ENCODE data around the gene ELAVL1.
"Not testable (repeated sequence)": the region's sequence is repeated elsewhere in the genome, so short reads cannot be mapped to it uniquely, and the experiment has no call there.

The ELAVL1 gene

GRCh38 chr19:7970716-7971448 is 34.6 kb downstream of the ELAVL1 start:
- no peak for DNase-seq (ENCODE audit: low read depth in 2 of 2)

- DNase-seq (ENCODE audit: low read depth in 2 of 2), result no peak
Observed at GRCh38 chr19:7969555-7969939, 35.9 kb downstream of the ELAVL1 start.

- DNase-seq (ENCODE audit: low read depth in 2 of 2), result no peak
Observed at GRCh38 chr19:7968796-7969554, 36.5 kb downstream of the ELAVL1 start.

GRCh38 chr19:7968008-7968795 is 37.2 kb downstream of the ELAVL1 start:
- DNase-seq (ENCODE audit: low read depth in 2 of 2), result no peak

- no peak for DNase-seq (ENCODE audit: low read depth in 2 of 2)
Observed at GRCh38 chr19:7965921-7966665, 39.3 kb downstream of the ELAVL1 start.

- DNase-seq (ENCODE audit: low read depth in 2 of 2), result no peak
Observed at GRCh38 chr19:7965259-7965841, 40.1 kb downstream of the ELAVL1 start.

GRCh38 chr19:7963566-7963965 is 41.9 kb downstream of the ELAVL1 start:
- DNase-seq (ENCODE audit: low read depth in 2 of 2), result no peak

GRCh38 chr19:7962644-7963268 is 42.7 kb downstream of the ELAVL1 start:
- no peak for DNase-seq (ENCODE audit: low read depth in 2 of 2)

GRCh38 chr19:7961920-7962626 is 43.4 kb downstream of the ELAVL1 start:
- no peak for DNase-seq (ENCODE audit: low read depth in 2 of 2)

- not testable (repeated sequence) for DNase-seq (ENCODE audit: low read depth in 2 of 2)
Observed at GRCh38 chr19:7961082-7961481, 44.4 kb downstream of the ELAVL1 start.

- no peak for DNase-seq (ENCODE audit: low read depth in 2 of 2)
Observed at GRCh38 chr19:7959211-7959610, 46.2 kb downstream of the ELAVL1 start.

- DNase-seq (ENCODE audit: low read depth in 2 of 2), result no peak
Observed at GRCh38 chr19:7955696-7956095, 49.7 kb downstream of the ELAVL1 start.

- DNase-seq (ENCODE audit: low read depth in 2 of 2), result no peak
Observed at GRCh38 chr19:7953576-7953975, 51.9 kb downstream of the ELAVL1 start.

GRCh38 chr19:7953060-7953459 is 52.4 kb downstream of the ELAVL1 start:
- no peak for DNase-seq (ENCODE audit: low read depth in 2 of 2)

GRCh38 chr19:7947939-7948338 is 57.5 kb downstream of the ELAVL1 start:
- no peak for DNase-seq (ENCODE audit: low read depth in 2 of 2)

- DNase-seq (ENCODE audit: low read depth in 2 of 2), result peak; percentile 74 to 80
Observed at GRCh38 chr19:7944177-7944761, 61.2 kb downstream of the ELAVL1 start.

- peak; percentile 97 to 98 for DNase-seq (ENCODE audit: low read depth in 2 of 2)
Observed at GRCh38 chr19:7943444-7944176, 61.8 kb downstream of the ELAVL1 start, which contains the start of gene TIMM44. Gene TIMM44 (minus strand): TSS chr19:7943666. CDS start chr19:7943651, 15 bp downstream.

- no peak for DNase-seq (ENCODE audit: low read depth in 2 of 2)
Observed at GRCh38 chr19:7942981-7943443, 62.4 kb downstream of the ELAVL1 start.

All from stimulated activated CD8-positive, alpha-beta memory T cell treated with anti-CD3 and anti-CD28 coated beads, Interleukin-2, amount 100 ng/mL, for 48 hours (primary cell).